Eye (tissue), 1 donor: Measurements from ENCODE around the gene PRRC2A.

Experiments
- DNase-seq: peaks from one replicate; pipeline ENCODE4 v3.0.0-alpha.2; 2015

The PRRC2A gene

GRCh38 chr6:31669676-31670075 lies 49.2 kb downstream of the PRRC2A start, which contains the start of gene LY6G5B:
Gene LY6G5B (plus strand): TSS chr6:31669976. CDS start chr6:31670951, 975 bp downstream.
- no peak for DNase-seq

- DNase-seq: no peak
Measured at GRCh38 chr6:31676322-31676903, 55.9 kb downstream of the PRRC2A start.

GRCh38 chr6:31676904-31677303 lies 56.4 kb downstream of the PRRC2A start:
- DNase-seq: no peak

GRCh38 chr6:31677955-31678354 lies 57.4 kb downstream of the PRRC2A start:
- DNase-seq: no peak

GRCh38 chr6:31680226-31681134 lies 60.0 kb downstream of the PRRC2A start, which contains the start of gene LY6G5C:
Gene LY6G5C (minus strand): TSS chr6:31681067. CDS start chr6:31680373, 694 bp downstream.
- peak; percentile 91 for DNase-seq

DNA sequence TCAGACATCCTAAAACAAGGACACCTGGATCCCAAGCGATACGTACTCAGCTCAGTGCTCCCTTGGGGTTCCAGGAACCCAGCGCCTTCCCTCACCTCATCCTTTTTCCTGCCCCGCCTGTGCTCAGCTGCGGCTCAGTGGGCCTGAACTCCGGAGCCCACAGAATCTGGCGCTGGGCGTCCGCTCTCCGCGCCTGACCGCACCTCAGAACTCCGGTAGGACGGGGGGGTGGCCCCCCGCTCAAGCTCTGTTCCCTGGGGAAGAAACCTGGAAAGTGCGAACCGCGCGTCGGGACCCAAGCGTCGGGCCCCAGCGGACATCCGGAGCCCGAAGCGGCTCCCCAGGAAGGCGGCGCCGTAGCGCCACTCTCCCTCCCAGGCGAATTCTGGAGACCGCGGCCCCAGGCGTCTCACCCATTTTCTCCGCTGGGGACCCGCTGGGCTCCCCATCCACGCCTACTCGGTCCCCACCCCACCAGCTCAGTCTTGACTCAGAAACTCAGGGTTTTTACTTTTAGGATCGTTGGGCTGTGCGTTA lies 60.7 kb downstream of the PRRC2A start:
- no peak for DNase-seq

DNA sequence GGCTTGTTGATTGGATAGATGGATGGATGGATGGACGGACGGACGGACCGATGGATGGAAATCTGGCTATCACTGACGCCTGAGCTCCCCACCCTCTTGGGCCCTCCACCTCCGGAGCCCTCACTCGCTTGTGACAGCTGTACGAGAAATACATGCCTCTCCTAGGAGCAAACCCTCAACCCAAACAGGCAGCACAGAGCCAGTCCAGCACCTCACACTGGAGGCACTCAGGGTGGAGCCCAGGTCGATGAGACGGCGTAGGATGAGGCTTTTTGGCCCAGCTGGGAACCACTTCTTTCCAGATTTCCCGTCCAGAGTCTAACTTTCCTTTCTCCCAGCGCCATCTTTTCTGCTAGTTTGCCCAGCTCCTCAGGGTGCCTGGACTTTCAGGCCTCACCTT lies 63.1 kb downstream of the PRRC2A start:
- DNase-seq: no peak

GRCh38 chr6:31686483-31686882 lies 66.0 kb downstream of the PRRC2A start:
- no peak for DNase-seq

DNA sequence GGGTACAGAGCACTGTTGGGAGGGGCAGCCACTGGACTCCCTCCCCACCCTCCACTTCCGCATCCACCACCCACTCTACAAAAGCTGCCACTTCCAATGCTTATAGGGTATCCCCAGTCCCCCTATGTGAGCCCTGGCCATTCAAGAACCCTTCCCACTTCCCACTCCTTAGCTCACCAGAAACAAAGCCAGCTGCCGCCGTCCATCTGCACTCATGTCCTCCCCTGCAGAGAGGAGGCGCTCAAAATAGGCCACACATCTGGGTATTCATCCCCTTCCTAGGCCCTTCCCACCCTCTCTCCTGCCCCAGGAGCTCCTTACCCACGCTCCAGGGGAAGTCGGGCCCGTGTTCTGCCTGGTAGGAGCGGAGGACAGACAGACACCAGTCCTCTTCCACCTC lies 66.8 kb downstream of the PRRC2A start:
- DNase-seq: no peak
